WTC11 (cell line): Measurements from ENCODE around the gene ZNF674. TPM values are rescaled to one million over a fixed set of nuclear protein-coding genes. Genes with fewer than 3 reads are reported as not detected.

Experiments
- ELF4 ChIP-seq: sonication (generic); formaldehyde crosslinking; IDR thresholded peaks from 2 replicates; pipeline ENCODE4 v1.8.1; 2022; ENCODE audit warnings: low read depth, mild to moderate bottlenecking, moderate library complexity, missing genetic modification reagents
- ERG ChIP-seq: fragments of 250-450 bp; sonication (Bioruptor Pico); IDR thresholded peaks from 2 replicates; pipeline ENCODE4 v1.8.0; 2021; ENCODE audit warnings: mild to moderate bottlenecking
- ESRRA ChIP-seq: sonication (generic); formaldehyde crosslinking; IDR thresholded peaks from 2 replicates; pipeline ENCODE4 v1.8.1; 2022; ENCODE audit warnings: mild to moderate bottlenecking, missing genetic modification reagents, borderline replicate concordance
- FOXK1 ChIP-seq: sonication (generic); formaldehyde crosslinking; IDR thresholded peaks from 2 replicates; pipeline ENCODE4 v1.8.0; 2022; ENCODE audit warnings: mild to moderate bottlenecking, moderate library complexity, missing genetic modification reagents
- GABPB1 ChIP-seq: sonication (generic); formaldehyde crosslinking; IDR thresholded peaks from 2 replicates; pipeline ENCODE4 v1.8.1; 2023; ENCODE audit warnings: mild to moderate bottlenecking, missing genetic modification reagents
- GTF2I ChIP-seq: fragments of 250-450 bp; sonication (Bioruptor Pico); conservative IDR thresholded peaks from 2 replicates; pipeline ENCODE4 v1.4.0; 2021; ENCODE audit warnings: mild to moderate bottlenecking
- KAT7 ChIP-seq: sonication (generic); formaldehyde crosslinking; IDR thresholded peaks from 2 replicates; pipeline ENCODE4 v1.8.1; 2023; ENCODE audit warnings: missing genetic modification reagents, mild to moderate bottlenecking, borderline replicate concordance
- MLX ChIP-seq: sonication (generic); formaldehyde crosslinking; IDR thresholded peaks from 2 replicates; pipeline ENCODE4 v1.8.1; 2023; ENCODE audit warnings: mild to moderate bottlenecking, missing genetic modification reagents, moderate library complexity
- MXD4 ChIP-seq: fragments of 250-450 bp; sonication (Bioruptor Pico); IDR thresholded peaks from 2 replicates; pipeline ENCODE4 v1.8.0; 2021; ENCODE audit warnings: mild to moderate bottlenecking, moderate library complexity, borderline replicate concordance
- NR1H2 ChIP-seq: sonication (generic); formaldehyde crosslinking; IDR thresholded peaks from 2 replicates; pipeline ENCODE4 v1.9.0; 2021; ENCODE audit warnings: mild to moderate bottlenecking, moderate library complexity, missing genetic modification reagents
- NR2C2 ChIP-seq: sonication (generic); formaldehyde crosslinking; IDR thresholded peaks from 2 replicates; pipeline ENCODE4 v1.8.0; 2022; ENCODE audit warnings: mild to moderate bottlenecking, missing genetic modification reagents
- RORB ChIP-seq: fragments of 250-450 bp; sonication (Bioruptor Pico); IDR thresholded peaks from 2 replicates; pipeline ENCODE4 v1.9.0; 2021; ENCODE audit warnings: mild to moderate bottlenecking
- SMAD3 ChIP-seq: sonication (generic); formaldehyde crosslinking; IDR thresholded peaks from 2 replicates; pipeline ENCODE4 v1.8.0; 2022; ENCODE audit warnings: missing genetic modification reagents, mild to moderate bottlenecking, borderline replicate concordance
- SP1 ChIP-seq: sonication (generic); formaldehyde crosslinking; conservative IDR thresholded peaks from 2 replicates; pipeline ENCODE4 v1.8.1; 2022; ENCODE audit warnings: missing genetic modification reagents
- TCF7 ChIP-seq: sonication (generic); formaldehyde crosslinking; IDR thresholded peaks from 2 replicates; pipeline ENCODE4 v1.8.0; 2022; ENCODE audit warnings: mild to moderate bottlenecking, low read depth, missing genetic modification reagents, moderate library complexity
- USF2 ChIP-seq: sonication (generic); formaldehyde crosslinking; IDR thresholded peaks from 2 replicates; pipeline ENCODE4 v1.8.1; 2023; ENCODE audit warnings: mild to moderate bottlenecking, missing genetic modification reagents, moderate library complexity
- ZNF219 ChIP-seq: sonication (generic); formaldehyde crosslinking; IDR thresholded peaks from 2 replicates; pipeline ENCODE4 v1.8.0; 2023; ENCODE audit warnings: missing genetic modification reagents, mild to moderate bottlenecking, borderline replicate concordance
- ZNF263 ChIP-seq: sonication (generic); formaldehyde crosslinking; IDR thresholded peaks from 2 replicates; pipeline ENCODE4 v1.8.1; 2022; ENCODE audit warnings: low read depth, mild to moderate bottlenecking, moderate library complexity, missing genetic modification reagents
- ZNF396 ChIP-seq: fragments of 250-450 bp; sonication (Bioruptor Pico); IDR thresholded peaks from 2 replicates; pipeline ENCODE4 v1.8.0; 2021; ENCODE audit warnings: mild to moderate bottlenecking, moderate library complexity, borderline replicate concordance
- total RNA-seq: library from RNA; stranded (reverse); gene quantifications from 3 replicates; pipeline ENCODE4 v1.2.3, GENCODE V29; 2021
- TF ChIP-seq, protein P1 (sequence below): sonication (generic); formaldehyde crosslinking; IDR thresholded peaks from 2 replicates; pipeline ENCODE4 v1.8.1; 2023; ENCODE audit warnings: mild to moderate bottlenecking, moderate library complexity, missing genetic modification reagents
- TF ChIP-seq, protein P2 (sequence below): sonication (generic); formaldehyde crosslinking; conservative IDR thresholded peaks from 2 replicates; pipeline ENCODE4 v1.8.1; 2023; ENCODE audit warnings: mild to moderate bottlenecking, low read depth, missing genetic modification reagents, moderate library complexity
- TF ChIP-seq, protein P3 (sequence below): sonication (generic); formaldehyde crosslinking; IDR thresholded peaks from 2 replicates; pipeline ENCODE4 v1.8.1; 2022; ENCODE audit warnings: low read depth, mild to moderate bottlenecking, moderate library complexity, missing genetic modification reagents, borderline replicate concordance
- TF ChIP-seq, protein P4 (sequence below): sonication (generic); formaldehyde crosslinking; IDR thresholded peaks from 2 replicates; pipeline ENCODE4 v1.8.1; 2022; ENCODE audit warnings: missing genetic modification reagents, borderline replicate concordance
- TF ChIP-seq, protein P5 (sequence below): sonication (generic); formaldehyde crosslinking; IDR thresholded peaks from 2 replicates; pipeline ENCODE4 v1.8.1; 2022; ENCODE audit warnings: mild to moderate bottlenecking, moderate library complexity, missing genetic modification reagents
- TF ChIP-seq, protein P6 (sequence below): fragments of 250-450 bp; sonication (Bioruptor Pico); conservative IDR thresholded peaks from 2 replicates; pipeline ENCODE4 v1.9.0; 2021; ENCODE audit warnings: mild to moderate bottlenecking

Gene ZNF674
- total RNA-seq, 1 experiment from 2014 or later: 7.0 TPM

DNA sequence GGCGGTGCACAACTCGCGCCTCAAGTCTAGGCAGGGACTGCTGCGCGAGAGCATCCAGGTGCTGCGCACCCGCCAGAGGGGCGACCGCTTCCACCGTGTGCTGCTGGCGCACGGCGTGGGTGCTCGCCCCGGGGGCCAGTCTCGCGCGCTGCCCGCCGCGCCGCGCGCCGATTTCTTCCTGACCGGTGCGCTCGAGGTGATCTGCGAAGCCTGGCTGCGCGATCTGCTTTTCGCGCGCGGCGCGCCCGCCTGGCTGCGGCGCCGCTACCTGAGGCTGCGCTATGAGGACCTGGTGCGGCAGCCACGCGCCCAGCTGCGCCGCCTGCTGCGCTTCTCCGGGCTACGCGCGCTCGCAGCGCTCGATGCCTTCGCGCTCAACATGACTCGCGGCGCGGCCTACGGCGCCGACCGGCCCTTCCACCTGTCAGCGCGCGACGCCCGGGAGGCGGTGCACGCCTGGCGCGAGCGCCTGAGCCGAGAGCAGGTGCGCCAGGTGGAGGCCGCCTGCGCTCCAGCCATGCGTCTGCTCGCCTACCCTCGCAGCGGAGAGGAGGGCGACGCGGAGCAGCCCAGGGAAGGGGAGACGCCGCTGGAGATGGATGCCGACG, 29.7 kb upstream of the ZNF674 start (continued):
- TF ChIP-seq MXD4: no peak
- TF ChIP-seq, protein P1, sequence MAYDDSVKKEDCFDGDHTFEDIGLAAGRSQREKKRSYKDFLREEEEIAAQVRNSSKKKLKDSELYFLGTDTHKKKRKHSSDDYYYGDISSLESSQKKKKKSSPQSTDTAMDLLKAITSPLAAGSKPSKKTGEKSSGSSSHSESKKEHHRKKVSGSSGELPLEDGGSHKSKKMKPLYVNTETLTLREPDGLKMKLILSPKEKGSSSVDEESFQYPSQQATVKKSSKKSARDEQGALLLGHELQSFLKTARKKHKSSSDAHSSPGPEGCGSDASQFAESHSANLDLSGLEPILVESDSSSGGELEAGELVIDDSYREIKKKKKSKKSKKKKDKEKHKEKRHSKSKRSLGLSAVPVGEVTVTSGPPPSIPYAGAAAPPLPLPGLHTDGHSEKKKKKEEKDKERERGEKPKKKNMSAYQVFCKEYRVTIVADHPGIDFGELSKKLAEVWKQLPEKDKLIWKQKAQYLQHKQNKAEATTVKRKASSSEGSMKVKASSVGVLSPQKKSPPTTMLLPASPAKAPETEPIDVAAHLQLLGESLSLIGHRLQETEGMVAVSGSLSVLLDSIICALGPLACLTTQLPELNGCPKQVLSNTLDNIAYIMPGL (CRISPR knock-in tag): peak; percentile 48; the same call in 1 of the 2 replicates
- TF ChIP-seq ESRRA (CRISPR knock-in tag): no peak
- TF ChIP-seq TCF7: no peak
- no peak for TF ChIP-seq ZNF396 (CRISPR knock-in tag)
- no peak for TF ChIP-seq ZNF263
- TF ChIP-seq RORB (CRISPR knock-in tag): no peak
- TF ChIP-seq FOXK1 (CRISPR knock-in tag): peak; percentile 69; the same call in 1 of the 2 replicates
- no peak for TF ChIP-seq SMAD3 (CRISPR knock-in tag)
- TF ChIP-seq SP1 (CRISPR knock-in tag): no peak
- 0 out of 2 replicates have a peak, but pooled peaks have one; percentile 64 for TF ChIP-seq ELF4 (CRISPR knock-in tag)
- TF ChIP-seq USF2 (CRISPR knock-in tag): no peak
- peak; percentile 51; the same call in 1 of the 2 replicates for TF ChIP-seq NR2C2 (CRISPR knock-in tag)
- TF ChIP-seq, protein P2, sequence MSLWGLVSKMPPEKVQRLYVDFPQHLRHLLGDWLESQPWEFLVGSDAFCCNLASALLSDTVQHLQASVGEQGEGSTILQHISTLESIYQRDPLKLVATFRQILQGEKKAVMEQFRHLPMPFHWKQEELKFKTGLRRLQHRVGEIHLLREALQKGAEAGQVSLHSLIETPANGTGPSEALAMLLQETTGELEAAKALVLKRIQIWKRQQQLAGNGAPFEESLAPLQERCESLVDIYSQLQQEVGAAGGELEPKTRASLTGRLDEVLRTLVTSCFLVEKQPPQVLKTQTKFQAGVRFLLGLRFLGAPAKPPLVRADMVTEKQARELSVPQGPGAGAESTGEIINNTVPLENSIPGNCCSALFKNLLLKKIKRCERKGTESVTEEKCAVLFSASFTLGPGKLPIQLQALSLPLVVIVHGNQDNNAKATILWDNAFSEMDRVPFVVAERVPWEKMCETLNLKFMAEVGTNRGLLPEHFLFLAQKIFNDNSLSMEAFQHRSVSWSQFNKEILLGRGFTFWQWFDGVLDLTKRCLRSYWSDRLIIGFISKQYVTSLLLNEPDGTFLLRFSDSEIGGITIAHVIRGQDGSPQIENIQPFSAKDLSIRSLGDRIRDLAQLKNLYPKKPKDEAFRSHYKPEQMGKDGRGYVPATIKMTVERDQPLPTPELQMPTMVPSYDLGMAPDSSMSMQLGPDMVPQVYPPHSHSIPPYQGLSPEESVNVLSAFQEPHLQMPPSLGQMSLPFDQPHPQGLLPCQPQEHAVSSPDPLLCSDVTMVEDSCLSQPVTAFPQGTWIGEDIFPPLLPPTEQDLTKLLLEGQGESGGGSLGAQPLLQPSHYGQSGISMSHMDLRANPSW (CRISPR knock-in tag): no peak
- no peak for TF ChIP-seq MLX (CRISPR knock-in tag)
- TF ChIP-seq KAT7 (CRISPR knock-in tag): no peak
- TF ChIP-seq NR1H2: no peak
- TF ChIP-seq, protein P3, sequence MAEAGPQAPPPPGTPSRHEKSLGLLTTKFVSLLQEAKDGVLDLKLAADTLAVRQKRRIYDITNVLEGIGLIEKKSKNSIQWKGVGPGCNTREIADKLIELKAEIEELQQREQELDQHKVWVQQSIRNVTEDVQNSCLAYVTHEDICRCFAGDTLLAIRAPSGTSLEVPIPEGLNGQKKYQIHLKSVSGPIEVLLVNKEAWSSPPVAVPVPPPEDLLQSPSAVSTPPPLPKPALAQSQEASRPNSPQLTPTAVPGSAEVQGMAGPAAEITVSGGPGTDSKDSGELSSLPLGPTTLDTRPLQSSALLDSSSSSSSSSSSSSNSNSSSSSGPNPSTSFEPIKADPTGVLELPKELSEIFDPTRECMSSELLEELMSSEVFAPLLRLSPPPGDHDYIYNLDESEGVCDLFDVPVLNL (CRISPR knock-in tag): no peak
- no peak for TF ChIP-seq ZNF219 (CRISPR knock-in tag)
- TF ChIP-seq ERG (CRISPR knock-in tag): no peak
- TF ChIP-seq GABPB1 (CRISPR knock-in tag): no peak
- TF ChIP-seq, protein P4, sequence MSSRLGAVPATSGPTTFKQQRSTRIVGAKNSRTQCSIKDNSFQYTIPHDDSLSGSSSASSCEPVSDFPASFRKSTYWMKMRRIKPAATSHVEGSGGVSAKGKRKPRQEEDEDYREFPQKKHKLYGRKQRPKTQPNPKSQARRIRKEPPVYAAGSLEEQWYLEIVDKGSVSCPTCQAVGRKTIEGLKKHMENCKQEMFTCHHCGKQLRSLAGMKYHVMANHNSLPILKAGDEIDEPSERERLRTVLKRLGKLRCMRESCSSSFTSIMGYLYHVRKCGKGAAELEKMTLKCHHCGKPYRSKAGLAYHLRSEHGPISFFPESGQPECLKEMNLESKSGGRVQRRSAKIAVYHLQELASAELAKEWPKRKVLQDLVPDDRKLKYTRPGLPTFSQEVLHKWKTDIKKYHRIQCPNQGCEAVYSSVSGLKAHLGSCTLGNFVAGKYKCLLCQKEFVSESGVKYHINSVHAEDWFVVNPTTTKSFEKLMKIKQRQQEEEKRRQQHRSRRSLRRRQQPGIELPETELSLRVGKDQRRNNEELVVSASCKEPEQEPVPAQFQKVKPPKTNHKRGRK (CRISPR knock-in tag): no peak
- no peak for TF ChIP-seq GTF2I (CRISPR knock-in tag)
- TF ChIP-seq, protein P5, sequence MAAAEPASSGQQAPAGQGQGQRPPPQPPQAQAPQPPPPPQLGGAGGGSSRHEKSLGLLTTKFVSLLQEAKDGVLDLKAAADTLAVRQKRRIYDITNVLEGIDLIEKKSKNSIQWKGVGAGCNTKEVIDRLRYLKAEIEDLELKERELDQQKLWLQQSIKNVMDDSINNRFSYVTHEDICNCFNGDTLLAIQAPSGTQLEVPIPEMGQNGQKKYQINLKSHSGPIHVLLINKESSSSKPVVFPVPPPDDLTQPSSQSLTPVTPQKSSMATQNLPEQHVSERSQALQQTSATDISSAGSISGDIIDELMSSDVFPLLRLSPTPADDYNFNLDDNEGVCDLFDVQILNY (CRISPR knock-in tag): peak; percentile 69; the same call in 1 of the 2 replicates
- TF ChIP-seq, protein P6, sequence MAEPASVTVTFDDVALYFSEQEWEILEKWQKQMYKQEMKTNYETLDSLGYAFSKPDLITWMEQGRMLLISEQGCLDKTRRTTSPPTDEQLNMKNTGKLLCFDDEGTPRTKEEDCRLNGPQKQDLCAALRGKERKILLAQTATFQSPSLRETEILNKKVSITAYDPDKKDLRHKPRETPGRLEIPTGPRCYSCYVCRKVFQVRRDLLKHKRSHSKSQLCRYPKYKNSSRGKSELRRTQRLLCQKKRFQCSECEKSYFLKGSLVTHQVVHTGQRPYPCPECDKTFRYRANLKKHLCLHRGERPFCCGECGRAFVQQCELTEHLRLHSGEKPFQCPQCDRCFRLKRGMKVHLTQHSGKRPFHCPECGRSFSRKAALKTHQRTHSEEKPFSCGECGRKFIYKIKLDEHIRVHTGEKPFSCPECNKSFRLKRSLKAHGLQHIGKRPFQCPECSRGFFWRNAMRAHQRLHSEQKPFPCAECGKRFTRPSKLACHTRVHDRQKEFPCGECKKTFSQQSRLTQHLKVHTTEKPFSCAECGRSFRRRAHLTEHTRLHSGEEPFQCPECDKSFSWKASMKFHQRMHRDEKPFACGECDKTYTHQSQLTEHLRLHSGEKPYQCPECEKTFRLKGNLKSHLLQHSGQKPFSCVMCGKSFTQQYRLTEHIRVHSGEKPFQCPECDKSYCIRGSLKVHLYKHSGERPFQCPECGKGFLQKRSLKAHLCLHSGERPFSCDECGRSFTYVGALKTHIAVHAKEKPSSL (CRISPR knock-in tag): no peak
